ENCODE results near the gene CYP2B6. TPM values are rescaled to one million over a fixed set of nuclear protein-coding genes. Genes with fewer than 3 reads are reported as not detected.
"Not testable (repeated sequence)": the region's sequence is repeated elsewhere in the genome, so short reads cannot be mapped to it uniquely, and the experiment has no call there.

The CYP2B6 gene
- total RNA-seq, 1 experiment from 2014 or later: not detected

GRCh38 chr19:40980743-40981442, 10.2 kb upstream of the CYP2B6 start:
- not testable (repeated sequence) for DNase-seq (ENCODE audit: low read depth)

- no peak for DNase-seq (ENCODE audit: low read depth)
Observed at GRCh38 chr19:40981591-40981990, 9.5 kb upstream of the CYP2B6 start.

GRCh38 chr19:40982594-40983101, 8.4 kb upstream of the CYP2B6 start:
- DNase-seq (ENCODE audit: low read depth): peak; percentile 36

GRCh38 chr19:40989453-40989852, 1.6 kb upstream of the CYP2B6 start:
- DNase-seq (ENCODE audit: low read depth): no peak

- no peak for DNase-seq (ENCODE audit: low read depth)
Observed at GRCh38 chr19:40995355-40995754, 4.3 kb downstream of the CYP2B6 start.

- DNase-seq (ENCODE audit: low read depth): not testable (repeated sequence)
Observed at GRCh38 chr19:40999018-40999417, 7.9 kb downstream of the CYP2B6 start.

- peak; percentile 9 for DNase-seq (ENCODE audit: low read depth)
Observed at GRCh38 chr19:41000310-41000737, 9.2 kb downstream of the CYP2B6 start.

GRCh38 chr19:41001243-41001971, 10.3 kb downstream of the CYP2B6 start:
- no peak for DNase-seq (ENCODE audit: low read depth)

- not testable (repeated sequence) for DNase-seq (ENCODE audit: low read depth)
Observed at GRCh38 chr19:41003656-41004055, 12.6 kb downstream of the CYP2B6 start.

- no peak for DNase-seq (ENCODE audit: low read depth)
Observed at GRCh38 chr19:41009700-41010235, 18.7 kb downstream of the CYP2B6 start.

- DNase-seq (ENCODE audit: low read depth): no peak
Observed at GRCh38 chr19:41013359-41013758, 22.3 kb downstream of the CYP2B6 start.

GRCh38 chr19:41014643-41015042, 23.6 kb downstream of the CYP2B6 start:
- DNase-seq (ENCODE audit: low read depth): no peak

- DNase-seq (ENCODE audit: low read depth): no peak
Observed at GRCh38 chr19:41016488-41017071, 25.5 kb downstream of the CYP2B6 start.

GRCh38 chr19:41018736-41019290, 27.7 kb downstream of the CYP2B6 start:
- DNase-seq (ENCODE audit: low read depth): no peak

GRCh38 chr19:41019346-41019745, 28.3 kb downstream of the CYP2B6 start:
- DNase-seq (ENCODE audit: low read depth): no peak

- DNase-seq (ENCODE audit: low read depth): no peak
Observed at GRCh38 chr19:41023193-41023592, 32.1 kb downstream of the CYP2B6 start.

GRCh38 chr19:41025411-41025810, 34.3 kb downstream of the CYP2B6 start:
- no peak for DNase-seq (ENCODE audit: low read depth)

- no peak for DNase-seq (ENCODE audit: low read depth)
Observed at GRCh38 chr19:41025871-41026270, 34.8 kb downstream of the CYP2B6 start.

GRCh38 chr19:41027273-41027967, 36.3 kb downstream of the CYP2B6 start:
- DNase-seq (ENCODE audit: low read depth): no peak

- DNase-seq (ENCODE audit: low read depth): no peak
Observed at GRCh38 chr19:41029524-41030432, 38.7 kb downstream of the CYP2B6 start.

All from RPMI7951 (cell line).